Suprapubic skin (tissue), 4 donors: ENCODE data around the gene IFNLR1.

ENCODE experiments used
- CTCF ChIP-seq, 2 donors: fragments of 200-600 bp in 1 of 2; fragments of 450-650 bp in 1 of 2; sonication (generic) in 1 of 2; IDR thresholded peaks; one replicate each; pipeline ENCODE4 v1.5.1; 2016 to 2019; ENCODE audit warnings: antibody characterized with exemption in 2 of 2, mild to moderate bottlenecking in 1 of 2, moderate library complexity in 1 of 2
- EP300 ChIP-seq: sonication (generic); formaldehyde crosslinking; IDR thresholded peaks from one replicate; pipeline ENCODE4 v1.6.1; 2017; ENCODE audit warnings: antibody characterized with exemption
- POLR2A ChIP-seq, 2 donors: fragments of 450-650 bp; IDR thresholded peaks; one replicate each; pipeline ENCODE4 v1.6.1; 2017; ENCODE audit warnings: antibody characterized with exemption in 2 of 2, mild to moderate bottlenecking in 2 of 2, moderate library complexity in 2 of 2
- POLR2AphosphoS5 ChIP-seq, 3 donors: sonication (generic); formaldehyde crosslinking; IDR thresholded peaks; one replicate each; pipeline ENCODE4 v1.6.1; 2017; ENCODE audit warnings: antibody characterized with exemption in 3 of 3

GRCh38 chr1:24126672-24127023 is 60.4 kb downstream of the IFNLR1 start:
- TF ChIP-seq CTCF (IDR thresholded peaks at IDR 0.05) (no peak), POLR2A (IDR thresholded peaks at IDR 0.05) (no peak), POLR2AphosphoS5 (IDR thresholded peaks at IDR 0.05) (no peak), EP300 (no peak)
